NCI-H1105 treated with DMSO at 0.1 percent for 48 hours (cell line): ENCODE results near the gene KRT40.
"Not testable (repeated sequence)": the region's sequence is repeated elsewhere in the genome, so short reads cannot be mapped to it uniquely, and the experiment has no call there.

ENCODE experiments used
- DNase-seq: peaks from one replicate; lab custom pipeline; 2025; lab: John Stamatoyannopoulos, UW

KRT40 gene

GRCh38 chr17:40984226-40984625, at the start of gene KRT40:
TSS of gene KRT40 (minus strand) at chr17:40984326. CDS start at chr17:40984273, 53 bp downstream.
- DNase-seq: no peak

GRCh38 chr17:41029633-41030245, 45.6 kb upstream of the KRT40 start, which contains the start of gene KRTAP1-4:
TSS of gene KRTAP1-4 (minus strand) at chr17:41030195. CDS start at chr17:41030078, 117 bp downstream.
- no peak for DNase-seq

GRCh38 chr17:41026715-41027471, 42.8 kb upstream of the KRT40 start, which contains the start of gene KRTAP1-5:
TSS of gene KRTAP1-5 (minus strand) at chr17:41027208. CDS start at chr17:41027155, 53 bp downstream.
- no peak for DNase-seq

- no peak for DNase-seq
Measured at GRCh38 chr17:41024697-41025096, 40.6 kb upstream of the KRT40 start.

GRCh38 chr17:41020336-41020735, 36.2 kb upstream of the KRT40 start:
- no peak for DNase-seq

GRCh38 chr17:41019415-41019814, 35.3 kb upstream of the KRT40 start:
- DNase-seq: no peak

GRCh38 chr17:41018541-41018940, 34.4 kb upstream of the KRT40 start:
- DNase-seq: no peak

- DNase-seq: no peak
Measured at GRCh38 chr17:41016578-41017215, 32.6 kb upstream of the KRT40 start.

- no peak for DNase-seq
Measured at GRCh38 chr17:41015454-41015853, 31.3 kb upstream of the KRT40 start.

GRCh38 chr17:41013606-41014005, 29.5 kb upstream of the KRT40 start:
- peak; percentile 76 for DNase-seq

GRCh38 chr17:41013181-41013580, 29.1 kb upstream of the KRT40 start:
- no peak for DNase-seq

GRCh38 chr17:41012326-41013120, 28.4 kb upstream of the KRT40 start:
- DNase-seq: peak; percentile 29

GRCh38 chr17:41010441-41010840, 26.3 kb upstream of the KRT40 start:
- DNase-seq: no peak

GRCh38 chr17:41009936-41010335, 25.8 kb upstream of the KRT40 start:
- DNase-seq: no peak

GRCh38 chr17:41009301-41009760, 25.2 kb upstream of the KRT40 start:
- DNase-seq: peak; percentile 85

GRCh38 chr17:41008811-41009210, 24.7 kb upstream of the KRT40 start, which contains the start of gene KRTAP3-1:
TSS of gene KRTAP3-1 (minus strand) at chr17:41009128. CDS start at chr17:41009074, 54 bp downstream.
- peak; percentile 94 for DNase-seq

GRCh38 chr17:41004397-41004796, 20.3 kb upstream of the KRT40 start:
- DNase-seq: peak; percentile 91

GRCh38 chr17:41003926-41004325, 19.8 kb upstream of the KRT40 start:
- peak; percentile 88 for DNase-seq

GRCh38 chr17:41002814-41003213, 18.7 kb upstream of the KRT40 start:
- no peak for DNase-seq

GRCh38 chr17:41001795-41002194, 17.7 kb upstream of the KRT40 start:
- DNase-seq: no peak

GRCh38 chr17:40999563-40999962, 15.4 kb upstream of the KRT40 start, which contains the start of gene KRTAP3-2:
TSS of gene KRTAP3-2 (minus strand) at chr17:40999906. CDS start at chr17:40999853, 53 bp downstream.
- DNase-seq: not testable (repeated sequence)

- no peak for DNase-seq
Measured at GRCh38 chr17:40997361-40997760, 13.2 kb upstream of the KRT40 start.
